HL-60 (cell line): ENCODE results near the gene KCNMA1.

ENCODE experiments used
- DNase-seq, 2 experiments: peaks; one replicate each; pipeline ENCODE4 v3.0.0-alpha.2; 2010 to 2020; ENCODE audit warnings: low read depth in 1 of 2, low spot score in 1 of 2
- H3K27ac ChIP-seq: fragments of 250-450 bp; sonication (Bioruptor Pico); replicated peaks from 2 replicates; pipeline ENCODE4 v1.5.1; 2020; ENCODE audit warnings: mild to moderate bottlenecking, moderate library complexity
- H3K27me3 ChIP-seq: fragments of 250-450 bp; sonication (Bioruptor Pico); 2 replicates; pipeline ENCODE4 v1.5.1; 2021; ENCODE audit warnings: mild to moderate bottlenecking, moderate library complexity; ENCODE audit not compliant: insufficient read depth, poor library complexity, severe bottlenecking
- H3K4me3 ChIP-seq: replicated peaks from 2 replicates; pipeline ENCODE4 v1.5.1; 2011; ENCODE audit warnings: mild to moderate bottlenecking, control low read depth, low read length; ENCODE audit not compliant: insufficient read depth
- CTCF ChIP-seq: IDR thresholded peaks from one replicate; pipeline ENCODE4 v1.5.1; 2011; ENCODE audit warnings: low read length, control low read depth, inconsistent platforms; ENCODE audit not compliant: insufficient read depth
- GABPA ChIP-seq: IDR thresholded peaks from 2 replicates; pipeline ENCODE4 v1.6.1; 2012; ENCODE audit warnings: low read depth
- POLR2AphosphoS5 ChIP-seq: IDR thresholded peaks from 2 replicates; pipeline ENCODE4 v1.6.1; 2012; ENCODE audit warnings: low read depth
- REST ChIP-seq: IDR thresholded peaks from 2 replicates; pipeline ENCODE4 v1.6.1; 2012; ENCODE audit warnings: low read depth; ENCODE audit not compliant: insufficient replicate concordance
- SPI1 ChIP-seq: IDR thresholded peaks from 2 replicates; pipeline ENCODE4 v1.6.1; 2012; ENCODE audit warnings: low read depth, mild to moderate bottlenecking, borderline replicate concordance

KCNMA1 gene

GRCh38 chr10:77121829-77122228 is 515.8 kb downstream of the KCNMA1 start:
- no peak overlapping the region for H3K4me3 ChIP-seq

GRCh38 chr10:77120666-77121376 is 516.8 kb downstream of the KCNMA1 start:
- H3K27me3 ChIP-seq, result peaks cover 5% of the 10 kb centered on the region
- DNase-seq, result no peak
- no peak overlapping the region for H3K4me3 ChIP-seq
- H3K27ac ChIP-seq, result no peak overlapping the region
- TF ChIP-seq GABPA (no peak), SPI1 (no peak), CTCF (no peak), POLR2AphosphoS5 (no peak), REST (no peak)

More at GRCh38 chr10:77121829-77122228, 515.8 kb downstream of the KCNMA1 start:
- Histone ChIP-seq H3K27me3 (peaks cover 3% of the 10 kb centered on the region), H3K27ac (no peak overlapping the region)
- no peak for DNase-seq
- no peak for TF ChIP-seq CTCF
- no peak for TF ChIP-seq REST
- no peak for TF ChIP-seq GABPA
- no peak for TF ChIP-seq SPI1
- TF ChIP-seq POLR2AphosphoS5, result no peak

- TF ChIP-seq SPI1, result no peak
- no peak for TF ChIP-seq GABPA
- TF ChIP-seq POLR2AphosphoS5, result no peak
- no peak for TF ChIP-seq CTCF
- TF ChIP-seq REST, result no peak
- DNase-seq, result no peak
- Histone ChIP-seq H3K27me3 (peaks cover 6% of the 10 kb centered on the region), H3K27ac (no peak overlapping the region), H3K4me3 (no peak overlapping the region)
Observed at GRCh38 chr10:77120012-77120411, 517.6 kb downstream of the KCNMA1 start.
